Activated CD8-positive, alpha-beta memory T cell treated with anti-CD3 and anti-CD28 coated beads, Interleukin-2, amount 50 U/mL, for 1 hour (primary cell): ENCODE results near the gene RGL4.
"Not testable (repeated sequence)": the region's sequence is repeated elsewhere in the genome, so short reads cannot be mapped to it uniquely, and the experiment has no call there.

Source experiments
- DNase-seq: peaks from one replicate; pipeline ENCODE4 v3.0.0-alpha.2; 2020; ENCODE audit errors: extremely low read depth

RGL4 gene

DNA sequence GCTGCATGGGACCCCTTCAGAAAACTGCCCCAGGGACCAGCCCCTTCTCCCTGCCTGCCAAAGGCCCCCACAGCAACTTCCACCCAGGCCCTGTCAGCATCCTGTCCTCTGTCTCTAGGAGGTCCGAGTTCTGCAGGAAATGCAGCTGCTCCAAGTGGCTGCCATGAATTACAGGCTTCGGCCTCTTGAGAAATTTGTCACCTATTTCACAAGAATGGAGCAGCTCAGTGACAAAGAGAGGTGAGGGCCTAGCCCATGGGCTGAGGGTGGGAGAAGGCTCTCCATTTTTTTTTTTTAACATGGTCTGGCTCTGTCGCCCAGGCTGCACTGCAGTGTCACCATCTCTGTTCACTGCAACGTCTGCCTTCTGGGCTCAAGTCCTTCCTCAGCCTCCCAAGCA is 7.3 kb downstream of the RGL4 start:
- no peak for DNase-seq

GRCh38 chr22:23698673-23699235 is 7.9 kb downstream of the RGL4 start:
- DNase-seq = no peak

- DNase-seq = no peak
Measured at GRCh38 chr22:23700706-23701105, 9.9 kb downstream of the RGL4 start.

- DNase-seq = no peak
Measured at GRCh38 chr22:23704062-23704461, 13.2 kb downstream of the RGL4 start.

DNA sequence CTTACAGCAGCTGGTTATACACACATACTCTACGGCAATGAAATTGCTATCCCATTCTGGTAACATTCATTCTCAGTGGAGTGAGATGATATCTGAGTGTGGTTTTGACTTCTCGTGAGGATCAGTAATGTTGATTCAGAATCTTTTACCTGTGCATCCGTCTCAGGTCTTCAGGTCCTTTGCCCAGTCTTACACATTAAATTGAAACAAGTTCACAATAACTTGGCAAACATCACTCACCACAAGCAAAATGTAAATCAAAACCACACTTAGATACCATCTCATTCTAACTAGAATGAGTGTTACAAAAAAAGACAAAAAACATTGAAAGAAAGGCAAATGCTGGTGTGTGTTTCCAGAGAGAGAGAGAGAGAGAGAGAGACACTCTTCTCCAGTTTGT is 14.0 kb downstream of the RGL4 start:
- DNase-seq = no peak

- no peak for DNase-seq
Measured at GRCh38 chr22:23705358-23705757, 14.5 kb downstream of the RGL4 start.

DNA sequence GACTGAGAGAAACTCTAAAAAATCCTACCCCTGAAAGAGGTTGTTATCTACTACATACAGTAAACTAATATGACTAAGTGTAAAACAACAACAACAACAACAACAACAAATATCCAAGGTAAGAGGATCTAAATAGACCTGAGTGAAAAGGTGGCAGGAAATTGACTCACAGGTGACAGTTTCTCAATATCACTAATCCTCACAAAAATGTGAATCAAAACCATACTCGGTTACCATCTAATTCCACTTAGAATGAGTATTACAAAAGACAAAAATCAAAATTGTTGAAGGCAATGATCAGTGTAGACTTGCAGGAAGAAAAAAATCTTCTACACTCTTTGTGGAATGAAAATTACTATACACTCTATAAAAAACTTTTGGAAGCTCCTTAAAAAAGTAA is 17.5 kb downstream of the RGL4 start:
- DNase-seq = no peak

- no peak for DNase-seq
Measured at GRCh38 chr22:23709107-23709506, 18.3 kb downstream of the RGL4 start.

DNA sequence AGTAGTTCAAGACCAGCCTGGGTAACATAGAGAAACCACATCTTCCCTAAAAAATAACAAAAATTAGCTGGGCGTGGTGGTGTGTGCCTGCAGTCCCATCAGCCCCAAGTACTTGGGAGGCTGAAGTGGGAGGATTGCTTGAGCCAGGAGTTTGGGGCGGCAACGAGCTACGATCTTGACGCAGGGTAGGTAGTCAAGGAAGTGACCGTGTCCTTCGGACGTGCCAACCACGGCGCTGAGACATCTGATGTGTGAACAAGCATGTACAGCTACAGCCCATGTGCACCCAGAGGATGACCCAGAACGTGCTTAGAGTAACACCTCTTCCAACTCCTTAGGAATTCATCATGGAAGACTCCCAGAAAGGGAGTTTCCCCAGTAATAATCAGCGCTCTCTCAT is 21.4 kb downstream of the RGL4 start:
- no peak for DNase-seq

DNA sequence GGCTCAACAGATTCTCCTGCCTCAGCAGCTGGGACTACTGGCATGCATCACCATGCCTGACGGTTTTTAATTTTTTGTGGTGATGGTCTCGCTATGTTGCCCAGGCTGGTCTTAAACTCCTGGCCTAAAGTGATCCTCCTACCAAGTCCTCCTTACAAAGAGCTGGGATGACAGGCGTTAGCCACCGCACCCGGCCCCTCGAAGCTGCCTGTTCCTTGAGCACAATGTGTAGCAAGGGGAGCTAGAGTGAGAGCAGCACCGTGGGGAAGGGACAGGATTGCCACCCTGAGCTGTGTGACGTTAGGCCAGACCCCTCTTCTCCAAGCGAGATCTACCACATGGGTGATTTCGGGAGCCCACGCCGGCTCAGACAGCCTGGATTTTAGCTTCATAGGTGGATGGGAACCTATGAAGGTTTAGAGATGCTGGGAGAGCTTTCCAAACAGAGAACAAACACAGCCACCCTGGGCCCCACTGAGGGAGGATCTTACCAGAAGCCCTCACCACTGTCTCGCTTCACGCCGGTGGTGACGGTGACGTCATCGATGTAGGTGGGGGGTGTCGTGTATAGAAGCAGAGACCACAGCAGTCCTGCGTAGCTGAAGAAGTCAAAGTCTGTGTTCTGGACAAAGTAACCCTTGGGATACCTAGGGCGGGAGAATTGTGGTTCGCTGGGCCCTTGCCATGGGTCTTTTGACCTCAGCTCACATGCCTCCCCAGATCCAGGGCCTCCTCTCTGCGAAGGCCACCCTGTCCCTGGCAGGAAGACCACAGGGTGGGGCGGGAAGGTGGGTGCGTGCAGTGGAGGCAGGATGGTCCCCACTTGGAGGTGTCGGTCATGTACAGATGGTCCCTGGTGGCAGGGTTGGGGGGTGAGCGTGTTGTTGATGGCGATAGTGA is 23.1 kb downstream of the RGL4 start:
- DNase-seq = no peak

DNA sequence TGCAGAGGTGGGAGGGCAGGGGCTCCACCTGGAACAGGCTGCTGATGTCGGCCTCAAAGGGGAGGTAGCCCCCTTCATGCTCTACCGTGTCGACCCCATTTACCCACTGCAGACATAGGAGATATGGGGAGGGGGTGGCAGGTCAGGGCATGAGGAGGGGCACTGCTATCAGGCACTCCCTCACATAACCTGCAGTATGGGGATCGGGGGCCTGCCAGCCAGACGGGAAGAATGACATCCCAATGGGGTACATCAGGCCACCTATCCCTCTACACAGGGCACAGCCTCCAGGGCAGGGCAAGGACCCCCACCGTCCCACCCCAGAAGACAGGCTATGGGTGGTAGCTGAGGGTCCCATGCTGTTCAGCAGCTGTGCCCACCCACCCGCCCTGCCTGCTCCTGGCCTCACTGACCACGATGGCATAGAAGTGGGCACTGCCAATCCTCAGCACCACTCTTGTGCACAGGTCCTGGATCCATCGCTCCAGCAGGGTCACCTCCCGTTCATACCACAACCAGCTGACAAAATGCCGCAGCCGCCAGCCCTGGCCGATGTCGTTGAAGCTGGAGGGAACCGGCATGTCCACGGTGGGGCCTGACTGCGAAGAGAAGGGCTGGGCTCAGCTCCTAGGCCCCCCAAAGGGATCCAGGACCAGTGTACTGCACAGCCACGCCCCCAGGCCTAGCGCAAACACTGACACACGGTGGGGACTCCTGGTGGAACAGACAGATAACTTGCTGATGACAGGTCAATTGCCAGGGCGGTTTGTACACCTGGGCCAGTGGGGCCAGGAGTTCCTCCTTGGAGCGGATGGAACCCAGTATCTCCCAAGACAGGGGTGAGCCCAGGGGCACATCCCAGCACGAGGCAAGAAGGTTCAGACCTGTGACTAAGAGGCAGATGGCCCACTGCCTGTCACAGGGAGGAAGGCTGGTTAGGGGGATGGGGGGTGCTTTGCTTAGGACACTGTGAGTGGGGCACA is 24.1 kb downstream of the RGL4 start:
- no peak for DNase-seq

DNA sequence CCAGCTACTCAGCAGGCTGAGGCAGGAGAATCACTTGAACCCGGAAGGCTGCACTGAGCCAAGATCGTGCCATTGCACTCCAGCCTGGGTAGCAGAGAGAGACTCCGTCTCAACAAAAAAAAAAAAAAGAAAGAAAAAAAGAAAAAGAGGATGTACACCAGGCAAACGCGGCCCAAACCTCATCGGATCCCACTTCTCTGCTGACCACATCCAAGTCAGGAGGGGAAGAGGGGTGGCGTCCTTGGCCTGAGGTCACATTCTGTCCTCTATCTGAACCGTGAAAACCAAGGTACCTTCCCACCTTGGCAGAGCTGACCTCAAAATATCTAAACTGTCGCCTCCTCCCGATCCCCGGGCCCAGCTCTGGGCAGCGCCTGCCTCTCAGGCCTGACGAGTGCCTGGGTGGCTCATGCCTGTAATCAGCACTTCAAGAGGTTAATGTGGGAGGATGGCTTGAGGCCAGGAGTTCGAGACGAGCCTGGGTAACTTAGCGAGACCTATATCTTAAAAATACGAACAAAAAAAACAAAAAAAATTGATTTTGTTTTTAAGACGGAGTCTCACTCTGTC is 25.1 kb downstream of the RGL4 start:
- DNase-seq = no peak

- peak; percentile 56 for DNase-seq
Measured at GRCh38 chr22:23716811-23717801, 26.3 kb downstream of the RGL4 start.

GRCh38 chr22:23718371-23719165 is 27.8 kb downstream of the RGL4 start:
- DNase-seq = no peak

DNA sequence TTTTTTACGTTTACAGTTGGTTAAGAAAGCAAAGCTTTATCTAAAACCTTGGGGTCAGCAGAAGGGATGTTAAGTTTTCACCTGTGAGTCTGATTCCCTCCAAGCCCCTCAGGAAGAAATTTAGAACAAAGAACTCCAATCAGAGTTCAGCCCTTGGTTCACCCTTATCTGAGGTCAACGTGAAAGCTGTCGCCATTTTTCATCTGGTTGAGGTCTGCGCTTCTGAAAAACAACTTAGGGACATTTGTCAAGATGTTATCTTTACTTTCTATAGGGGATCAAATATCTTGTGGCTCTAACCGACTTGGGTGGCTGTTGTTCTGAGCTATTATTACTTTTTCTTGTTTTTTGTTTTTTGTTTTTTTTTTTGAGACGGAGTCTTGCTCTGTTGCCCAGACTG is 30.0 kb downstream of the RGL4 start:
- no peak for DNase-seq

GRCh38 chr22:23722160-23722559 is 31.3 kb downstream of the RGL4 start:
- DNase-seq = no peak

DNA sequence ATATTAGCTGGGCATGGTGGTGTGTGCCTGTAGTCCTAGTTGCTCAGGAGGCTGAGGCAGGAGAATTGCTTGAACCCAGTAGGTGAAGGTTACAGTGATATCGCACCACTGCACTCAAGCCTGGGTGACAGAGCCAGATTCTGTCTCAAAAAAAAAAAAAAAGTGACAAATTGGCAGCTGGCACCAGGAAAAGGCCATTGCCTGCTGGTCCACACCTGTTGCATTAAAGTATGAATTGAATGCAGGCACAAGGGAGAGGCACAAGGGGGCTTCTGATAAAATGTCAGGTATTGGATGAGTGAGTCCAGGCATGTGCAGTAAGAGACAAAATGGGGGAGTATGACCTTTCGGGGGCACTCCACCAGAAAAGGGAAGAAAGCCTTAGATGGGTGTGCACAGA is 31.9 kb downstream of the RGL4 start:
- no peak for DNase-seq

- DNase-seq = not testable (repeated sequence)
Measured at GRCh38 chr22:23728108-23728507, 37.3 kb downstream of the RGL4 start.

DNA sequence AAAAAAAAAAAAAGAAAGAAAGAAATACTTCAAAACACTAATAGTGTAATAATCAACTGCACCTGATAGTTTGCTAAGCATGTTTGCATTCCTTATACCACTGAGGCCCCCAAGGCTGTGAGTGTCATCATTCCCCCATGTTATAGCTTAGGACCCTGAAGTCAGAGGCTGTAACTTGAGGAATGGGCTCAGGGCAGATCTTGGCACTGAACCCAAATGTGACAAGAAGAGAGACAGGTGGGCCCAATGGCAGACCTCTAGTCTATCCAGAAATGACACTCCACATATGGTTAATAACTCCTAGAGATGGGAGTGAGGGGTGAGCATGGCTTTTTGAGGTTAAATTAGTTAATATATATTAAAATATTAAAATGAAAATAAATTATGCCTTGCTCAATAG is 46.9 kb downstream of the RGL4 start:
- DNase-seq = no peak
